ENCODE results near the gene PDE3B.
"Not testable (repeated sequence)": the region's sequence is repeated elsewhere in the genome, so short reads cannot be mapped to it uniquely, and the experiment has no call there.

Gene PDE3B

DNA sequence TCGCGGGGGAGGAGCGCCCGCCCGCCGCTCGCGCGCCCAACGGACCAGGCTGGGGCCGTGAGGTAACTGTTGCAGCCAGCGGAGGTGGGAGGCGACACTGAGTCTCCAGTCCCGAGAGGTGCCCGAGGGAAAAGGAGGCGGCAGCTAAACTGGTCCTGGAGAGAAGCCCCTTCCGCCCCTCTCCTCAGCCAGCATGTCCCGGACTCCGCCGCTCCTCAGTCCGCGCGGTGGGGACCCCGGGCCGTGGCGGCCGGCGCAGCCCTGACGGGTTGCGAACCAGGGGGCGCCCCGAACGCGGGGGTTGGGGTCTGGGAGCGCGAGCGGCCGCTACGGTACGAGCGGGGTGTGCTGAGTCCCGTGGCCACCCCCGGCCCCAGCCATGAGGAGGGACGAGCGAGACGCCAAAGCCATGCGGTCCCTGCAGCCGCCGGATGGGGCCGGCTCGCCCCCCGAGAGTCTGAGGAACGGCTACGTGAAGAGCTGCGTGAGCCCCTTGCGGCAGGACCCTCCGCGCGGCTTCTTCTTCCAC is at the start of gene PDE3B:
PDE3B (plus strand) TSS at position 108 of the 529 bp plus-strand sequence; CDS start at position 380, 272 bp downstream.
- DNase-seq (ENCODE audit: low spot score) = peak; percentile 38

DNA sequence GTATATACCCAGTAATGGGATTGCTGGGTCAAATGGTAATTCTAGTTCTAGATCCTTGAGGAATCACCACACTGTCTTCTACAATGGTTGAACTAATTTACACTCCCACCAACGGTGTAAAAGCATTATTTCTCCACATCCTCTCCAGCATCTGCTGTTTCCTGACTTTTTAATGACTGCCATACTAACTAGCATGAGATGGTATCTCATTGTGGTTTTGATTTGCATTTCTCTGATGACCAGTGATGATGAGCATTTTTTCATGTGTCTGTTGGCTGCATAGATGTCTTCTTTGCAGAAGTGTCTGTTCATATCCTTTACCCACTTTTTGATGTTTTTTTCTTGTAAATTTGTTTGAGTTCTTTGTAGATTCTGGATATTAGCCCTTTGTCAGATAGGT is 48.3 kb upstream of the PDE3B start:
- DNase-seq (ENCODE audit: low spot score) = not testable (repeated sequence)

DNA sequence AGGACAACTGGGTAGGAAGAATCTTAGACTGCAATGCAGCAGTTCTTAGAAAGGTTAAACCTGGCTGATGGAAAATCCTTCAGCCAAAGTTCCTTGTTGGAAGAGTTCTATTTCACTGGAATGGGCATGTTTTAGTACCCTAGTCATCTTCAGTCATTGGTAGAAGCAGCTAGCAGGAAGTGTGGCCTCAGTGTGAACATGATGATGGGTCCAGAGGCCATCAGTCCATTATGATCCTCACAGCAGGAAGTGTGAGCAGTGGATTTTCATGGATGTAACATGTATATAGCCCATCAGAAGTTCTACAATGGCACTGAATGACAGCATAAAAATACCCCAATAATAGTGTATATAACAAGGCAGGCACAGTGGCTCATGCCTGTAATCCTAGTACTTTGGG is 35.9 kb upstream of the PDE3B start:
- no peak for DNase-seq (ENCODE audit: low spot score)

DNA sequence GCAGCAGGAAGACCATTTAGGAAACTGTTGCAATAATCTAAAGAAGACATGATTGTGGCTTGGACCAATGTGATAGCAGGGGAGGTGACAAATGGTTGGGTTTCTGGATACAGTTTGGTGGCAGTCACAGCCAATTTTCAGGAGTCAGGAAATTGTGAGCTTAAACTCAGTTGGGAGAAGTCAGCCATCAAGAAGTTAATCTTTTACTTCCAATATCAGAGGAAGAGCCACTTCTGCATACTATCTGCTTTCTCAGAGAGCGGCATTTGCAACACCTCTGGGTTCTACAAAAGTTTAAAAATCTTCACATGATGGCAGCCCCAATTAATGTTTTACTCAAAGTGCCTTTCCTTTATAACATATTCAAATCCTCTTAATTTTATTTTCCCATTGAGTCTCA is 33.7 kb upstream of the PDE3B start:
- no peak for DNase-seq (ENCODE audit: low spot score)

DNA sequence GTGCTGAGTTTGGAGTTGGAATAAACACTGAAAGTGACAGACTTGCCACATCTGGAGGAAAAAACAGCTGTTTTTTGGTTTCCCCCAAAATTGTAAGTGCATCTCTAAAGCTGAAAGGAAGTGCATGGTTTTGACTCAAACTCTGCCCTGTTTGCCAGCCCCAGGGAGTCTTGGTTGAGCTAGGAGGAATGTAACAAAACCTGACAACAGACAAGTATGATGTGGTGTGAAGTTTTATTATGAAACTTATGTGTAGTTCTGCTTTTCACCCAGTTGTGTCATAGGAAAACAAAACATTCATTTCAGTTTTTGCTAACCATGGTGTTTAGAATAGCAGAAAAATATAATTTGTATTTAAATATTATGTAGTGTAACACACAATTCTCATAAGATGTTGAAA is 31.7 kb upstream of the PDE3B start:
- no peak for DNase-seq (ENCODE audit: low spot score)

DNA sequence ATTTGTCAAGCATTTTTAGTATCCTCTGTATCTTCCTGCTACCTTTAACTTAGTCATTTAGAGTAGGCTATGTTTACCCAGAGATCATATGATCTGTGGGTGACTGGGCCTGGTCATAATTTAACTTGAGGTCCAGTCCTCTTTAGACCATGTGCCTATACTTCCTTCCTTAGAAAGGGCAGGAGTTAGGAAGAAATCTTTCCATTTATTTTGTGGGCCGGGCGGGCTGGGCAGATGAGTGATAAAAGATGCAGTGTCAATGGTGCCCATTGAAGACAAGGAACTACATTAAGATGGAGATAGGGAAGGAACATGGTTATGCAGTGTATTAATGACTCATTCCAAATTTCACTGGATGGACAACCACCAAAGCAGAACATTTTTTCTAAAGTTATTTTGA is 30.9 kb upstream of the PDE3B start:
- no peak for DNase-seq (ENCODE audit: low spot score)

DNA sequence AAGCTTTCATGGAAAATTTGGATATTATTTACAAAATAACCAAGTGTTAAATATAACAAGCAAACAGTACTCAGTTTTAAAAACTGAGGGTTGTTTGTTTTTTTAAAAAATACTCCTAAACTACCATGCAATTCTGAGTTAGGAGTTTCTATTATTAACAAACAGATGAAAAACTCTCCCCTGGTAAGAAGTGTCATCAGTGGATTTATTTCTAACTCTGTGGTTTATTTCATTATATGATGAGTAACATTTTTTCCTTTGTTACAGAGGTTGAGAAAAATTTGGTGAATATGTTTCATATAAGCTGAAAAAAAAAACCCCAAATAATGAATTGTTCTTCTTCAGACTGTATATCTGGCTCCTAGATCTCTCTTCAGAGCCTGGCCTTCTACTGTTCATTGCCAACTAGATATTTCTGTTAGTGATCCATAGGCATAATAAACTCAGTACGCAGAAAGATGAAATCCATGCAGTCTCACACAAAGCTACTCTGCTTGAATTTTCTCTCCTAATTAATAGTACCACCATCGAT is 29.4 kb upstream of the PDE3B start:
- DNase-seq (ENCODE audit: low spot score) = no peak

DNA sequence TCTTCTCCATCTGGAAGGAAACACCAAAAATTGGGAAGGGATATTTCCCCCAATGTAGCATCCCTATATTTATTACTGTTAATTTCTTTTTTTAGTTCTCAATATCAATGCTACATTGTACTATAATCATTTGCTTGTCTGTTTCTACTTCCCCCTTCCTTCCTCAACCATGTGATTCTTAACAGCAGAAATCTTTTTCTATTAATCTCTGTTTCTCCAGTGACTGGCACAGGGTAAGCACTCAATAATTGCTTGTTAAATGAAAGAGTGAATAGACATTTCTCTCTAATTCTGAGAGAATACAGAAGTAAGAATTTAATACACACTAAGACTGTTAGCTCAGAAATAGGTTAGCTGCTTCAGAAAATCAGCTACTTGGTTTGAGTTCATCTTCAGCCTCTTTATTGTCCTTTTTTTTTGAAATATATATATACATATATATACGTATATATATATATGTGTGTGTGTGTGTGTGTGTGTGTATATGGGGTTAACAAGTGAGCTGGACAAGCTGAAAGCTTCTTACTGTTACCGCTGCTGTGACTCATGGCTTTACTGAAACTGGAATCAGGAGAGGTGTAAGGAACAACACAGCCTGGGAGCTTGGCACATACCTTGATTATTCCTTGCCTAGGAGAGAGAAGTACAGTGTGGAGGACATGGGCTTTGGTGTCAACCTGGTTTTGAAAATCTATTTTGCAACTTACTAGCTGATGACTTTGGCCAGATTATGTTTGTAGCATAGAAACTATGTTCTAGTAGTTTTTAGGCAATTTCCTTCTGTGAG is 26.2 kb upstream of the PDE3B start:
- DNase-seq (ENCODE audit: low spot score) = no peak

DNA sequence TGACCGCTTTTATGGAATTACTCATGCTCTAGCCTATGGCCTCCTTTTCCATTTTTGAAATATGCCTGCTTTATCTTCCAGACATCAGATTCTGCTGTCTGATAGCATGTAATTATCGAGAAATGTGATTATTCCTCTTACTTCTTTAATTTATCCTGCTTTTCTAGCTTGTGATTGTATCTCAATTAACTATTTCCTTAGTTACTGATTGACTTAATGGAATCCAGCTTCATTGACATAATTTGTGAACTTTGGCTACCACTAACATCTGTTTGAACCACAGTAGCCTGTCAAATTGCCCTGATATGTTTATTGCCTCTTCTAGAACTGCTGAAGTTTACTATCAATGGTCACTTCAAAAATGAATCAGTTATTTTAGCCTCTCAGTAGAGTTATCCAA is 25.5 kb upstream of the PDE3B start:
- DNase-seq (ENCODE audit: low spot score) = no peak

DNA sequence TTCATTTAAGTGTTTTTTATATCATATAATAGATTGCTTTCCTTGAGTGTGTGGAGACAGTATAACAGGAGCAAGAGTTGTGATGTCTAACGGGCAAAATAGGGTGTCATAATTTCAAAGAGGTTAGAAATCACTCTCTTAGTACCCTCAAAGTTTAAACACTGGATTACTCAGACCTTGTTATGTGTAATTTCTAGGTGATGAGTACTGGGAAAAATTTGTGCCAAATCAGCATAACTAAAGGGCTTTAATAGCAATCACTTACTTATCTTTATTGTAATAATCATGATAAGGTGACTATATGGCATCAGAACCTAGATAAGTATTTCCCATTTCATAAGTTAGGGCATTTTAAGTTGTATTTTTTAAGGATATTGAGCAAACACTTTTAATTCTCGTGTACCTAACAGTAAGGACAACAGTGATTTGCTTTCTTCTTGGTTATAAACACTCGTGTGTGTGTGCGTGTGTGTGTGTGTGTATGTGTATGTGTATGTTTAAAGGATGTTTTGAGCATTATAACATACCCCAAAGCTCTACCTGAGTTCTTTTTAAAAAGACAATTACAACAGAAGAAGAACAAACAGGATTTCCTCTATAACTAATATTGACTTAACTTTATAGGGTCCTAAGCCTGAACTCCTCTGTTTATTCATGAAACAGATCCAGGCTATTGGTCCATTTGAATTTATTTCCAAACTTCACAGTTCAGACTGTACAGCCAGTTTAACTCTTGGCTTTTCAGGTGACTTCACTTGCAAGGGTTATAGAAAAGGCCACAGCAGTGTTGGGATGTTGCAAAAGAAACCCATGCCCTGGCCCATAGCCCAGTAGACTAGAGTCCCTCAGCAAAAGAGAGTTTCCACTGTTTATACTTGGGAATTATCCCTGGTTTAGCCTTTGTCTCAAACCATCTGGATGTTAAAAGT is 23.7 kb upstream of the PDE3B start:
- no peak for DNase-seq (ENCODE audit: low spot score)

DNA sequence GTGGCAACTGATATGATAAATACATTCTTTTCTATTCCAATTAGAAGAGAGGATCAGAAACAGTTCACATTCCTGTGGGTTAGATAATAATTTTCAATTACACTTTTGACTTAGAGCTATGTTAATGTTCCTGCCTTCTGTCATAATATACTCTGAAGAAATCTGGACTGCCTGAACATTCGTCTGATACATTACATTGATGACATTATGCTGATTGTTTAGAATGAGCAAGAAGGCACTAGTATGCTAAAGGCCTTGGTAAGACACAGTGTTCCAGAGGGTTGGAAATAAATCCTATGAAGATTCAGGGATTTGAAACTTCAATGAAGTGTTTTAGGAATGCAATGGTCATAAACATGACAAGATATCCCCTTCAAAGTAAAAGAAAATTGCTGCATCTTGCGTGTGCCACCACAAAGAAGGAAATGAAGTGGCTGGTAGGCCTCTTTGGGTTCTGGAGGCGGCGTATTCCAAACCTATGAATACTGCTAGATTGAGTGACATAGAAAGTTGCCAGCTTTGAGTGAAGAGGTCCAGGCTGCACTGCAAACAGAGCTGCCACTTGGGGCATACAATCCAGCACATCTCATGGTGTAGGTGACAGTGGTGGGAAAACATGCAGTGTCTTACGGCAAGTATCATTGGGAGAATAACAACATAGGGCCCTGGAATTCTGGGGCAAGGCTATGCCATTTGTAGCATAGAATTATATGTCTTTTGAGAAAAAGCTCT is 21.2 kb upstream of the PDE3B start:
- DNase-seq (ENCODE audit: low spot score) = no peak

DNA sequence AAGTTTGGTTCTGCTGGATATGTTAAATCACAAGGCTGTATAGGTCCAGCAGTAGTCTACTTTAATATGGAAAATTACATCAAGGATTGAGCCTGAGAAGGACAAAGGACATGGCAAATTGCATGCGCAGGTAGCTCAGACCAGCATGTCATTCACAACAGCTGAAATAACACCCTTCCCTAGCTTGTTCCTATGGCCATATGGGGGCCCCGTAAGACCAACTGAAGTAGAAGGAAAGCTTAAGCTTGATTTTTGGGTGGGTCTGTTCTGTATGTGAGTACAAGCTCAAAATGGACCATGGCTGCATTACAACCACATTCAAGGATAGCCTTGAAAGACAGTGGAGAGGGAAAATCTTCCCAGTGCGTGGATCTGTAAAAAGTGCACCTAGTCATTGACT is 20.6 kb upstream of the PDE3B start:
- no peak for DNase-seq (ENCODE audit: low spot score)

DNA sequence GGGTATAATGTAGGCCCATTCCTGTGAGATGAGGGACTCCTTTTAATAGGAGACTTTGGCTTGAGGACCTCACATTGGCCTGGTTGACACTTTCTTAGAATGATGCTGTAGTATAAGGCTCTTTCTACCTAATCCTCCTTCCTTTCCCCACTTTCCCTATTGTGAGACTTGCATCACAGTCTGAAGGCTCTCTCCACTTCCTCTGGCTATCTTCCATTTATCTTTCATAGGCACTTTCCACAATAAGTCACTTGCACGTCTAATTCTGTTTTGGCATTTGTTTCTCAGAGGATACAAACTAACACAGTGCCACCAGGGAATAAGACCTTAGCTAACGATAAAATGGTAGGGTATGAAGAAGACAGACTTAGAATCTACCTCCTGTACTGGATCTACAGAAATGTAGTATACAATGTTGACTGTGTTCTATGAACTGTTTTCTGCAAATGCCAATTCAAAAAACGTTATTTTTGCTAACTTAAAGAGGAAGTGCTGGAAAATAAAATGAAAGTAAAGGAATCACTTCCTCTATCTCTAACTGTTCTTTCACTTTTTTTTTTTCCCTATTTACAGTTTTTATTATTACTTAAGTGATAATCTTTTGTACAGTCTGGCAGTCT is 17.9 kb upstream of the PDE3B start:
- no peak for DNase-seq (ENCODE audit: low spot score)

DNA sequence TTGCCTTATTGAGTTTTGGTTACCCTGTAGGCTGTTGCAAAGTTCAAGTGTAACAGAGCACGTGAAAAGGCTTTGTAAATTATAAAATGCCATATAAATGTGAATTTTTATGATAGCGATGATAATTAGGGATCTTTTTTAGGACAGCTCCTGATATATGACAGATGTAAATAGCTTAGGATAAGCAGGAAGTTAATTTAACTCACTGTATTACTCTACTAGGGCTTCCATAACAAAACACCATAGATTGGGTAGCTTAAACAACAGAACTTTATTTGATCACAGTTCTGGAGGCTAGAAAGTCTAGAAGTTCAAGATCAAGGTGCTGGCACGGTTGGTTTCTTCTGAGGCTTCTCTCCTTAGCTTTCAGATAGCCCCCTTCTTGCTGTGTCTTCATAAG is 17.0 kb upstream of the PDE3B start:
- DNase-seq (ENCODE audit: low spot score) = no peak

DNA sequence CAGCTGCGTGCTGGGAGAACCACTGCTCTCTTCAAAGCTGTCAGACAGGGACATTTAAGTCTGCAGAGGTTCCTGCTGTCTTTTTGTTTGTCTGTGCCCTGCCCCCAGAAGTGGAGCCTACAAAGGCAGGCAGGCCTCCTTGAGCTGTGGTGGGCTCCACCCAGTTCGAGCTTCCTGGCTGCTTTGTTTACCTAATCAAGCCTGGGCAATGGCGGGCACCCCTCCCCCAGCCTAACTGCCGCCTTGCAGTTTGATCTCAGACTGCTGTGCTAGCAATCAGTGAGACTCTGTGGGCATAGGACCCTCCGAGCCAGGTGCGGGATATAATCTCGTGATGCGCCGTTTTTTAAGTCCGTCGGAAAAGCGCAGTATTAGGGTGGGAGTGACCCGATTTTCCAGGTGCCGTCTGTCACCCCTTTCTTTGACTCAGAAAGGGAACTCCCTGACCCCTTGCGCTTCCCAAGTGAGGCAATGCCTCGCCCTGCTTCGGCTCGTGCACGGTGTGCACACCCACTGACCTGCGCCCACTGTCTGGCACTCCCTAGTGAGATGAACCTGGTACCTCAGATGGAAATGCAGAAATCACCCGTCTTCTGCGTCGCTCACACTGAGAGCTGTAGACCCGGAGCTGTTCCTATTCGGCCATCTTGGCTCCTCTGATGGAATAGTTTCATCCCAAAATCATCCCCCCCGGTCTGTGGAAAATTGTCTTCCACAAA is 9.9 kb upstream of the PDE3B start:
- DNase-seq (ENCODE audit: low spot score) = not testable (repeated sequence)

DNA sequence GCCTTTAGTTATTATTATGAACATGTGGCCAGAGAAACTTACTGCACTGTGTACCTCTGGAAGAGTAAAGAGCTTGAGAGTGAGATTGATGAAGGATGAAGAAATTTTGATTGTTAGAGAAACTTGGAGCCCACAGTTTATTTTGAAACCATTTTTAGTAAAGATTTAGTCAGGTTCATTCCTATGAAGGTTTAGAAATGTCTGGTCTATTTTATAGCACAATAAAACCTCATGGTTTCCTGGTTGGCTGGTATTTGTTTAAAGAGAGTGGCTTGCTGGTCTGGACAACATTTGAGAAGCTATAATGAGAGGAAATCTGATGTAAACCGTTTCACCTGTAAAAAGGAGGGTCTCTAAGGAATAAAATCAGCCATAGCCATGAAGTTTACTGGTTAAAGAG is 8.8 kb upstream of the PDE3B start:
- no peak for DNase-seq (ENCODE audit: low spot score)

DNA sequence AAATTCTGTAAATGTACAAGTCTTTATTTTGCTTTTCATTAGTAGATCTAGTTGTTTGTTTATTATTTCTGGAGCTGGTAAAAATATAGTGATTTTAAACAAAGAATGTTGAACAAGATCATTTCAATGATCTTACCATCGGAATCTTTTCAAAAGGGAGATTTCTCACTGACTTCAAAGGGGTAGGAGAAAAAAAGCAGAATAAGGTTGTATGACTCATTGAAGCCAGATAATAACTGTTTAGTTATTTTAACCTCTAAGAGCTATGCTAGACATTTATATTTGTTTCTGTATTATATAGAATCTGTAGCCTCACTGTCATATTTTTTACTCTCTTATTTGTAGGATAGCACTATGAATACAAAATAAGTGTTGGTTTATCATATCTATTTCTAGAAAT is 8.1 kb upstream of the PDE3B start:
- no peak for DNase-seq (ENCODE audit: low spot score)

DNA sequence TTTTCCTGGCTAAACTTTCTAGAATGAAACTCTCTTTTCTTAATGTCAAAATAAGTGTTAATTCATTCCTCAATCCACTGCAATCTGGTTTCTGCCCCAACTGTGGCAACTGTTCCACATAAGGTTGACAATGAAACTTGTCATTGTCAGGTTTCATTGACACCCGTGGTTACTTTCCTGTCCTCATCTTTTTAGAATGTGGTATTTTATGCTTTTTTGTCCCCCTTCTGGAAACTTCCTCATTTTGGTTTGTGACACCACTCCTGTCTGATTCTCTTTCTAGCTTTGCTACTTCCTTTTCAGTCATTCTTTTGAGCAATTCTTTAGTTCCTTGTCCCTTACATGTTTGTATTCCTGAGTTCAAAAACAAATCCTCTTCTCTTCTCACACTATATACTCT is 7.5 kb upstream of the PDE3B start:
- DNase-seq (ENCODE audit: low spot score) = no peak

DNA sequence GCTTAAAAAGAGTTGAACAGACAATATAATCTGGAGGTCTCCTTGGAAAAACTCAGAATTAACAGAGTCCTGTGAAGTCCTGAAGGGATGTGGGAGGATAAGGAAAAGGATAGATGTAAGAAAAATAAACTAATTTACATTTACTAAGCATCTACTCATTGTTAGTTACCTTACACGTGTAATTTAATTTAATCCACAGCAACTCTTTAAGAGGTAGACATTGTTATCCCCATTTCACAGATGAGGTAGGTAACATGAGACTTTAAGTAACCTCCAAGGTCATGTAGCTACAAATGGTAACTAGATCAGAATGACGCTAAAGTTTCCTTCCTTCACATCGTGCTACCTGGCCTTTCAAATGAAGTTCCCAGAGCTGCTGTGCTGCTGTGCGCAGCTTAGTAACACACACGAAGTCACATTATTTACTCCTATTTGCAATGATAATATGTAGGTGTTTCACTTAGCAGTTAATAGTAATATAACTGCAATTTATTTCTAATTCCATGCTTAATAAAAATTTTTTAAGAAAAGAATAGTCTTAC is 5.7 kb upstream of the PDE3B start:
- DNase-seq (ENCODE audit: low spot score) = no peak

DNA sequence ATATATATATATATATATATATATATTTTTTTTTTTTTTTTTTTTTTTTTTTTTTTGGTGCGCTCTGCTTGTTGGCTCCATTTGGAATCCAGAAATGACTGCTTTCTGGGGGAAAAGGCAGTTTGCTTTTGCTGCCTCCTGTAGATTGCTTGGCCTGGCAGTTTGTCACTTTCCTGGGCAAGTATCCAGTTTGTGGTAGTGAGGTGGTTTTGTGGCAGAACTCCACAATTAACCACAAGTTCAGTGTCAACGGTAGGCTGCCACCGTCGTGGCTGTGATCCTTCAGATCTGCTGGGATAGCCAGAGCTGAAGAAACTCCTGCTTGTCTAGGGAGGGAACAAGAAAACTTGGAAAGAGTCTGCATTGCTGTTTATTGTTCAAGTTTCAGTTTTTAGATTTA is 5.0 kb upstream of the PDE3B start:
- DNase-seq (ENCODE audit: low spot score) = no peak

DNA sequence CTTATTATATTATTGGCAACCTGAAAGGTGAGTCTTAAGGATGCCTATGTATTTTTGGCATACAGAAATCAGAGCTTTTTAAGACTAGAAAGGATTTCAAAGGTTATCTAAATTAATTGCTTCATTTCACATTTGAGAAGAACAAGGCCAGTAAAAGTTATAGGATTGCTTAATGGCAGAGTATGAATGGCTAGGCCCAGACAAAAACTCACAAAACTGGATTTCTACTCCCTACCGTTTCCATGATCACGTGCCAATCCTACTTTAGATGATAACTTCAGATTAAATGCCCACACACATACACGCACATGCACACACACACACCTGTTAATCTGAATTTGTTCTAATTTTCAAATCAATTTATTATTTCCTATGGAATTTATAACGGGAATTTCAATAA is 1.8 kb upstream of the PDE3B start:
- DNase-seq (ENCODE audit: low spot score) = no peak

Data from AG08395 (cell line).